HG02642 (cell line): ENCODE results near the gene CTSO.

Experiments
- ATAC-seq: cut with Tn5 transposase; IDR thresholded peaks from one replicate; pipeline ENCODE4 v1.9.1; 2021; ENCODE audit warnings: mild to moderate bottlenecking; ENCODE audit not compliant: unreplicated experiment, poor library complexity

CTSO gene

GRCh38 chr4:155953151-155954117, at the start of gene CTSO:
Gene CTSO, minus strand, starts transcription at chr4:155953866. Its CDS starts 19 bp downstream, at chr4:155953847.
- peak; percentile 97 for ATAC-seq

- ATAC-seq: no peak
Observed at GRCh38 chr4:156000491-156000890, 46.8 kb upstream of the CTSO start.

- no peak for ATAC-seq
Observed at GRCh38 chr4:155999725-156000124, 46.1 kb upstream of the CTSO start.

GRCh38 chr4:155995069-155995468, 41.4 kb upstream of the CTSO start:
- no peak for ATAC-seq

- ATAC-seq: no peak
Observed at GRCh38 chr4:155984106-155984797, 30.6 kb upstream of the CTSO start.

- ATAC-seq: no peak
Observed at GRCh38 chr4:155982736-155983385, 29.2 kb upstream of the CTSO start.

- no peak for ATAC-seq
Observed at GRCh38 chr4:155978810-155979209, 25.1 kb upstream of the CTSO start.

GRCh38 chr4:155975511-155975910, 21.8 kb upstream of the CTSO start:
- ATAC-seq: no peak

GRCh38 chr4:155974996-155975395, 21.3 kb upstream of the CTSO start:
- ATAC-seq: no peak

- peak; percentile 98 for ATAC-seq
Observed at GRCh38 chr4:155974476-155974749, 20.7 kb upstream of the CTSO start.

GRCh38 chr4:155973639-155974475, 20.2 kb upstream of the CTSO start:
- peak; percentile 29 for ATAC-seq

GRCh38 chr4:155972098-155972497, 18.4 kb upstream of the CTSO start:
- peak; percentile 52 for ATAC-seq

- no peak for ATAC-seq
Observed at GRCh38 chr4:155966731-155967395, 13.2 kb upstream of the CTSO start.

- no peak for ATAC-seq
Observed at GRCh38 chr4:155966171-155966570, 12.5 kb upstream of the CTSO start.

GRCh38 chr4:155964016-155964891, 10.6 kb upstream of the CTSO start:
- ATAC-seq: no peak

GRCh38 chr4:155962767-155963166, 9.1 kb upstream of the CTSO start:
- ATAC-seq: no peak

- no peak for ATAC-seq
Observed at GRCh38 chr4:155961575-155961974, 7.9 kb upstream of the CTSO start.

- no peak for ATAC-seq
Observed at GRCh38 chr4:155960522-155960921, 6.9 kb upstream of the CTSO start.

- no peak for ATAC-seq
Observed at GRCh38 chr4:155959417-155959816, 5.8 kb upstream of the CTSO start.
